HL-60 (cell line): ENCODE data around the gene CACNA1C.

Experiments used
- POLR2AphosphoS5 ChIP-seq: IDR thresholded peaks from 2 replicates; pipeline ENCODE4 v1.6.1; 2012; ENCODE audit warnings: low read depth
- REST ChIP-seq: IDR thresholded peaks from 2 replicates; pipeline ENCODE4 v1.6.1; 2012; ENCODE audit warnings: low read depth; ENCODE audit not compliant: insufficient replicate concordance
- TF ChIP-seq, protein P1 (sequence below): IDR thresholded peaks from one replicate; pipeline ENCODE4 v1.5.1; 2011; ENCODE audit warnings: low read length, control low read depth, inconsistent platforms; ENCODE audit not compliant: insufficient read depth

GRCh38 chr12:2380946-2381345 lies 328.2 kb downstream of the CACNA1C start:
- TF ChIP-seq, protein P1, sequence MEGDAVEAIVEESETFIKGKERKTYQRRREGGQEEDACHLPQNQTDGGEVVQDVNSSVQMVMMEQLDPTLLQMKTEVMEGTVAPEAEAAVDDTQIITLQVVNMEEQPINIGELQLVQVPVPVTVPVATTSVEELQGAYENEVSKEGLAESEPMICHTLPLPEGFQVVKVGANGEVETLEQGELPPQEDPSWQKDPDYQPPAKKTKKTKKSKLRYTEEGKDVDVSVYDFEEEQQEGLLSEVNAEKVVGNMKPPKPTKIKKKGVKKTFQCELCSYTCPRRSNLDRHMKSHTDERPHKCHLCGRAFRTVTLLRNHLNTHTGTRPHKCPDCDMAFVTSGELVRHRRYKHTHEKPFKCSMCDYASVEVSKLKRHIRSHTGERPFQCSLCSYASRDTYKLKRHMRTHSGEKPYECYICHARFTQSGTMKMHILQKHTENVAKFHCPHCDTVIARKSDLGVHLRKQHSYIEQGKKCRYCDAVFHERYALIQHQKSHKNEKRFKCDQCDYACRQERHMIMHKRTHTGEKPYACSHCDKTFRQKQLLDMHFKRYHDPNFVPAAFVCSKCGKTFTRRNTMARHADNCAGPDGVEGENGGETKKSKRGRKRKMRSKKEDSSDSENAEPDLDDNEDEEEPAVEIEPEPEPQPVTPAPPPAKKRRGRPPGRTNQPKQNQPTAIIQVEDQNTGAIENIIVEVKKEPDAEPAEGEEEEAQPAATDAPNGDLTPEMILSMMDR = no peak
- TF ChIP-seq POLR2AphosphoS5 (no peak), REST (no peak)
